LNCAP (cell line): Measurements from ENCODE around the gene ACTA2.

Source experiments
- TF ChIP-seq, protein P1 (sequence below): fragments of 450-650 bp; IDR thresholded peaks from 2 replicates; pipeline ENCODE4 v1.5.1; 2017; ENCODE audit warnings: mild to moderate bottlenecking

The ACTA2 gene

DNA sequence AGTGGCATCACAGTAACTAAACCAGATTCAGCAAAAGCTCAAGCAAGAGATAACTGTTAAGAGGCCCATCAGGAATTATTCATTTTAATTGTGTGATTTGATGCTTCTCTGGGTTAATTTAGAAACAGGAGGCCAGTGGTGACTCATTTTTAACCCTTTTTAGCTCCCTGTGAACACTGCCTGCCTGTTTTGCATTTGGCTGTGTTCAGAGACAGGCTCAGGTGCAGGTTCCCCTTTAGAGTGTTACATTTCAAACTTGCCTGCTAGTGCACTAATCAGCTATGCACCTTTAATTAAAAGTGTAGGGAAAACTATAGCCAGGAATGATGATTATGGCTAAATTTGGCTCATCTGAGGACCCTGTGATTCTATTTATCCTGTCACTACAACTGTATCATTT lies 66.0 kb downstream of the ACTA2 start:
- TF ChIP-seq, protein P1, sequence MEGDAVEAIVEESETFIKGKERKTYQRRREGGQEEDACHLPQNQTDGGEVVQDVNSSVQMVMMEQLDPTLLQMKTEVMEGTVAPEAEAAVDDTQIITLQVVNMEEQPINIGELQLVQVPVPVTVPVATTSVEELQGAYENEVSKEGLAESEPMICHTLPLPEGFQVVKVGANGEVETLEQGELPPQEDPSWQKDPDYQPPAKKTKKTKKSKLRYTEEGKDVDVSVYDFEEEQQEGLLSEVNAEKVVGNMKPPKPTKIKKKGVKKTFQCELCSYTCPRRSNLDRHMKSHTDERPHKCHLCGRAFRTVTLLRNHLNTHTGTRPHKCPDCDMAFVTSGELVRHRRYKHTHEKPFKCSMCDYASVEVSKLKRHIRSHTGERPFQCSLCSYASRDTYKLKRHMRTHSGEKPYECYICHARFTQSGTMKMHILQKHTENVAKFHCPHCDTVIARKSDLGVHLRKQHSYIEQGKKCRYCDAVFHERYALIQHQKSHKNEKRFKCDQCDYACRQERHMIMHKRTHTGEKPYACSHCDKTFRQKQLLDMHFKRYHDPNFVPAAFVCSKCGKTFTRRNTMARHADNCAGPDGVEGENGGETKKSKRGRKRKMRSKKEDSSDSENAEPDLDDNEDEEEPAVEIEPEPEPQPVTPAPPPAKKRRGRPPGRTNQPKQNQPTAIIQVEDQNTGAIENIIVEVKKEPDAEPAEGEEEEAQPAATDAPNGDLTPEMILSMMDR: no peak
